ENCODE results near the gene DNAI2. TPM values are rescaled to one million over a fixed set of nuclear protein-coding genes. Genes with fewer than 3 reads are reported as not detected.

Gene DNAI2
- polyA plus RNA-seq, 2 of the 4 experiments (the other 2 are of a cell fraction), result not detected

DNA sequence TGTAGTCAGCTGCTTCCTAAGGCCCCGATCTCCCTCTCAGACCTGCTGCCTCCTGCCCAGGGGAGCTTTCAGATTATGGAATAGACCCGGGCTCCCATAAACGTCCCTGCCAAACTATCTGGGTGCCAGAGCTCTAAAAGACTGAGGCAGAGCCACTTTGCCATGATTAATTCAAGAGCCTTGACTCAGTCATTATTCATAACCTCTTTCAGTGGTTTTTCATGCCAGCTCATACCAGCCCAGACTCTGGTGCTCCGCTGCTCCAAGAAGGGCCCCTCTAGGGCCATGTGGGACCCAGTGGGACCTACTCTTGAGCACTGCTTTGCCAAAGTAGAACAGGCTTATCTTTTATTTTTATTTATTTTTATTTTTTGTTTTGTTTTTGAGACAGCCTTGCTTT, 23.9 kb downstream of the DNAI2 start (continued):
- TF ChIP-seq, protein P1, sequence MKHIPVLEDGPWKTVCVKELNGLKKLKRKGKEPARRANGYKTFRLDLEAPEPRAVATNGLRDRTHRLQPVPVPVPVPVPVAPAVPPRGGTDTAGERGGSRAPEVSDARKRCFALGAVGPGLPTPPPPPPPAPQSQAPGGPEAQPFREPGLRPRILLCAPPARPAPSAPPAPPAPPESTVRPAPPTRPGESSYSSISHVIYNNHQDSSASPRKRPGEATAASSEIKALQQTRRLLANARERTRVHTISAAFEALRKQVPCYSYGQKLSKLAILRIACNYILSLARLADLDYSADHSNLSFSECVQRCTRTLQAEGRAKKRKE (CRISPR knock-in tag; IDR thresholded peaks at IDR 0.05; ENCODE audit: low read depth), result no peak
- TF ChIP-seq JUNB (IDR thresholded peaks at IDR 0.05), result no peak
- TF ChIP-seq, protein P2, sequence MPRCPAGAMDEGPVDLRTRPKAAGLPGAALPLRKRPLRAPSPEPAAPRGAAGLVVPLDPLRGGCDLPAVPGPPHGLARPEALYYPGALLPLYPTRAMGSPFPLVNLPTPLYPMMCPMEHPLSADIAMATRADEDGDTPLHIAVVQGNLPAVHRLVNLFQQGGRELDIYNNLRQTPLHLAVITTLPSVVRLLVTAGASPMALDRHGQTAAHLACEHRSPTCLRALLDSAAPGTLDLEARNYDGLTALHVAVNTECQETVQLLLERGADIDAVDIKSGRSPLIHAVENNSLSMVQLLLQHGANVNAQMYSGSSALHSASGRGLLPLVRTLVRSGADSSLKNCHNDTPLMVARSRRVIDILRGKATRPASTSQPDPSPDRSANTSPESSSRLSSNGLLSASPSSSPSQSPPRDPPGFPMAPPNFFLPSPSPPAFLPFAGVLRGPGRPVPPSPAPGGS (IDR thresholded peaks at IDR 0.05), result no peak
- no peak for TF ChIP-seq RAD21 (conservative IDR thresholded peaks at IDR 0.05 in 1 of 2, IDR thresholded peaks at IDR 0.05 in 1 of 2)
- no peak for TF ChIP-seq ZNF302 (CRISPR knock-in tag; IDR thresholded peaks at IDR 0.05)
- no peak for TF ChIP-seq MAZ (IDR thresholded peaks at IDR 0.05; ENCODE audit: borderline replicate concordance, low read depth, low read length)
- TF ChIP-seq PHF8 (IDR thresholded peaks at IDR 0.05; ENCODE audit: borderline replicate concordance, low read depth), result no peak
- TF ChIP-seq KDM5A (IDR thresholded peaks at IDR 0.05), result no peak

DNA sequence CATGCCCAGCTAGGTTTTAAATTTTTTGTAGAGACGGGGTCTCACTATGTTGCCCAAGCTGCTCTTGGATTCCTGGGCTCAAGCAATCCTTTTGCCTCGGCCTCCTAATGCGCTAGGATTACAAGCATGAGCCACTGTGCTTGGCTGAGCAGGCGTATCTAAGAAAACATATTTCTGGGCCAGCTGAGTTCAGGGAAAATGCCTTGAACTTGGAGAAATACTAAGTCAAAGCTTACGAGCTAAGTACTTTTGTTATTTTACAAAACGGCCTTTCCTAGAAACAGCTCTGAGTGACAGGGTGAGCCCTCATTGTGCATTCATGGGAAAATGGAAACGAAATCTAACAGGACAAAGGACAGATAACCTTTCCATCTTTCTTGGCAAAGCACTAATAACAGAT, 24.7 kb downstream of the DNAI2 start:
- Histone ChIP-seq H3K4me1 (peaks cover 7% of the 10 kb centered on the region; the same call in 2 of the 3 replicates), H3K4me3 (no peak overlapping the region), H3K27ac (no peak overlapping the region), H3K4me2 (no peak overlapping the region), H3K9me3 (no peaks in the 10 kb centered on the region)
- DNase-seq (ENCODE audit: low read depth in 1 of 2, low spot score in 1 of 2) (no peak), ATAC-seq (no peak), FAIRE-seq (no peak)
- CTCF ChIA-PET, result interaction anchor here (0.6 to 9.1 kb wide), 15 partner anchors 13 to 232 kb away, joined by 3 to 125 read pairs (median 5); partner anchors contain the start of genes BTBD17, GPR142 and TTYH2
- TF ChIP-seq FOXS1 (CRISPR knock-in tag; IDR thresholded peaks at IDR 0.05) (no peak), GATA3 (IDR thresholded peaks at IDR 0.05; ENCODE audit: borderline replicate concordance) (no peak), RNF2 (IDR thresholded peaks at IDR 0.05; ENCODE audit: borderline replicate concordance, low read depth) (no peak), FOSB (CRISPR knock-in tag; IDR thresholded peaks at IDR 0.05) (no peak), MAZ (IDR thresholded peaks at IDR 0.05; ENCODE audit: borderline replicate concordance, low read depth, low read length) (no peak)
- WGBS (ENCODE audit: missing lambda C conversion rate), result 66% methylated on average over 7 of the region's 7 CpGs
- POLR2A ChIA-PET, result interaction anchor here (1.5 kb wide), 1 partner anchor 86 kb away, joined by 4 read pairs; the partner anchor contains the start of gene TTYH2

DNA sequence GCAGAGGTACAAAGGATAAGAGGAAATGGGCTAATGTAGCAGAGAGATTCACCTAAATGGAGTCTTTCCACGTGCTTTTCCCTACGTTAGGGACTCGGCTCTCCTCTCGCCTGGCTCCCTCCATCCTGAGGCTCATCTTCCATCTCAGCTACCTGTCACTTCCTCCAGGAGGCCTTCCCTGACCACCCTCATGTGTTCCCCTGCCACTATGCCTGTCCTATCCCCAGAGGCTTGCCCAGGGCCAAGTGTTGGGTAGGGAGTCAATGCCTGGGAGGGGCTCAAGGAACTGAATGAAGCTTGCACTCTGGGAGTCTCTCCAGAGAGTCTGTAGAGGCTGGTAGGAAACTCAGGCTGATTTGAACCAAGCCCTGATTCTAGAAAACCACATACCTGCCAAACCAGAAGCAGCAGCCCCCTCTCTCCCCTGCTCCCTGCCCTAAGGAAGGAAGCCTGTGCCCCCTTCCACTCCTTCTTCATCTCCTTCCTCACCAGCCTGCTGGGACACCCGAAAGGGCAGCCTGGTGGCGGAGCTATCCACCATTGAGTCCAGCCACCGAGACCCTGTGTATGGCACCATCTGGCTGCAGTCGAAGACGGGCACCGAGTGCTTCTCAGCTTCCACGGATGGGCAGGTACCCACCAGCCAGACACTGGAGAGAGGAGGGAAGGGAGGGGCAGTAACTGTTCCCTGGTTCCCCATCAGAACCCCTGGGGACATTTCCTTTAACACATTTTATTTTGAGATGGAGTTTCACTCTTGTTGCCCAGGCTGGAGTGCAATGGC, 25.4 kb downstream of the DNAI2 start:
- Histone ChIP-seq H3K4me3 (no peak overlapping the region), H3K9me3 (no peaks in the 10 kb centered on the region), H3K4me2 (no peak overlapping the region), H3K4me1 (peaks cover 7% of the 10 kb centered on the region; the same call in 2 of the 3 replicates), H3K27ac (no peak overlapping the region)
- TF ChIP-seq KDM1A (IDR thresholded peaks at IDR 0.05; ENCODE audit: low read depth), result no peak
- peak; percentile 3 for TF ChIP-seq ZFP36 (IDR thresholded peaks at IDR 0.05; ENCODE audit: borderline replicate concordance, partially characterized antibody)
- DNase-seq (ENCODE audit: low read depth in 1 of 2, low spot score in 1 of 2), result no peak
- CTCF ChIA-PET, result interaction anchor here (0.6 to 9.1 kb wide), 18 partner anchors 13 to 231 kb away, joined by 3 to 125 read pairs (median 5); partner anchors contain the start of genes BTBD17, GPR142 and TTYH2
- POLR2A ChIA-PET, result interaction anchor here (1.5 kb wide), 1 partner anchor 86 kb away, joined by 4 read pairs; the partner anchor contains the start of gene TTYH2
- 48% methylated on average over 11 of the region's 11 CpGs for WGBS (ENCODE audit: missing lambda C conversion rate)
- ATAC-seq, result no peak
- FAIRE-seq, result no peak

DNA sequence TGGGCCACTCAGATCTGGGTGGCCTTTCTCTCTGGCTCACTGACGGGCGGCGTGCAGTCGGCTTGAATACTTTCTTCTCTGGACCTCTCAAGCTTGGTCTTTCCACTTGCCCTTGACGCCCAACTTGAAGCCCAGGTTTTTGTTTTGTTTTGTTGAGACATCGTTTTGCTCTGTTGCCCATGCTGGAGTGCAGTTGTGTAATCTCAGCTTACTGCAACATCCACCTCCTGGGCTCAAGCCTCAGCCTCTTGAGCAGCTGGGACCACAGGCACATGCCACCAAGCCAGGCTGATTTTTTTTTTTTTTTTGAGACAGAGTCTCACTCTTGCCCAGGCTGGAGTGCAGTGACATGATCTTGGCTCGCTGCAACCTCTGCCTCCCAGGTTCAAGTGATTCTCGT, 29.3 kb downstream of the DNAI2 start:
- CTCF ChIA-PET, result interaction anchor here (0.8 to 3.8 kb wide), 12 partner anchors 9 to 90 kb away, joined by 3 to 26 read pairs (median 3); partner anchors contain the start of genes BTBD17, GPR142 and TTYH2
- H3K4me3 ChIP-seq, result no peak overlapping the region
- H3K9me3 ChIP-seq, result peaks cover 5% of the 10 kb centered on the region; the same call in 1 of the 3 replicates
- TF ChIP-seq CHD4 (IDR thresholded peaks at IDR 0.05; ENCODE audit: borderline replicate concordance) (no peak), HOXB13 (CRISPR knock-in tag; IDR thresholded peaks at IDR 0.05; ENCODE audit: low read depth) (no peak), CBX2 (IDR thresholded peaks at IDR 0.05; ENCODE audit: borderline replicate concordance, low read depth) (no peak)
- TF ChIP-seq, protein P3, sequence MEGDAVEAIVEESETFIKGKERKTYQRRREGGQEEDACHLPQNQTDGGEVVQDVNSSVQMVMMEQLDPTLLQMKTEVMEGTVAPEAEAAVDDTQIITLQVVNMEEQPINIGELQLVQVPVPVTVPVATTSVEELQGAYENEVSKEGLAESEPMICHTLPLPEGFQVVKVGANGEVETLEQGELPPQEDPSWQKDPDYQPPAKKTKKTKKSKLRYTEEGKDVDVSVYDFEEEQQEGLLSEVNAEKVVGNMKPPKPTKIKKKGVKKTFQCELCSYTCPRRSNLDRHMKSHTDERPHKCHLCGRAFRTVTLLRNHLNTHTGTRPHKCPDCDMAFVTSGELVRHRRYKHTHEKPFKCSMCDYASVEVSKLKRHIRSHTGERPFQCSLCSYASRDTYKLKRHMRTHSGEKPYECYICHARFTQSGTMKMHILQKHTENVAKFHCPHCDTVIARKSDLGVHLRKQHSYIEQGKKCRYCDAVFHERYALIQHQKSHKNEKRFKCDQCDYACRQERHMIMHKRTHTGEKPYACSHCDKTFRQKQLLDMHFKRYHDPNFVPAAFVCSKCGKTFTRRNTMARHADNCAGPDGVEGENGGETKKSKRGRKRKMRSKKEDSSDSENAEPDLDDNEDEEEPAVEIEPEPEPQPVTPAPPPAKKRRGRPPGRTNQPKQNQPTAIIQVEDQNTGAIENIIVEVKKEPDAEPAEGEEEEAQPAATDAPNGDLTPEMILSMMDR (IDR thresholded peaks at IDR 0.05), result no peak
- H3K4me2 ChIP-seq, result no peak overlapping the region
- 61% methylated on average over 8 of the region's 8 CpGs for WGBS (ENCODE audit: missing lambda C conversion rate)
- POLR2A ChIA-PET, result no interaction called here
- H3K4me1 ChIP-seq, result no peaks in the 10 kb centered on the region
- no peak overlapping the region for H3K27ac ChIP-seq
- DNase-seq (ENCODE audit: low read depth in 1 of 2, low spot score in 1 of 2), result no peak
- no peak for FAIRE-seq
- no peak for ATAC-seq
